ENCODE measurements around the gene LIMS1.

Gene LIMS1

GRCh38 chr2:108573061-108573460 lies 38.8 kb downstream of the LIMS1 start:
- H3K9ac ChIP-seq (ENCODE audit: low read depth, low read length), result peak overlapping the region; percentile 2

GRCh38 chr2:108574332-108574731 lies 40.1 kb downstream of the LIMS1 start:
- no peak overlapping the region for H3K9ac ChIP-seq (ENCODE audit: low read depth, low read length)
- no peaks in the 10 kb centered on the region for H3K9me3 ChIP-seq (replicated peaks; ENCODE audit: low read length)
- no peak overlapping the region for H3K4me3 ChIP-seq (ENCODE audit: low read length)
- H3K4me1 ChIP-seq (ENCODE audit: control insufficient read depth, insufficient read depth, low read length), result peaks cover 75% of the 10 kb centered on the region
- H3K27me3 ChIP-seq (ENCODE audit: control insufficient read depth, insufficient read depth, low read length), result no peaks in the 10 kb centered on the region
- H3K36me3 ChIP-seq (ENCODE audit: insufficient read depth, low read length), result no peaks in the 10 kb centered on the region
- no peak overlapping the region for H3K4me2 ChIP-seq (ENCODE audit: low read length)

More at GRCh38 chr2:108573061-108573460, 38.8 kb downstream of the LIMS1 start:
- Histone ChIP-seq H3K9me3 (replicated peaks; ENCODE audit: low read length) (no peaks in the 10 kb centered on the region), H3K4me1 (ENCODE audit: control insufficient read depth, insufficient read depth, low read length) (peaks cover 71% of the 10 kb centered on the region), H3K36me3 (ENCODE audit: insufficient read depth, low read length) (no peaks in the 10 kb centered on the region), H3K4me3 (ENCODE audit: low read length) (peak overlapping the region; percentile 13), H3K27me3 (ENCODE audit: control insufficient read depth, insufficient read depth, low read length) (no peaks in the 10 kb centered on the region), H3K4me2 (ENCODE audit: low read length) (peak overlapping the region; percentile 66)

- peak overlapping the region; percentile 46 for H3K4me3 ChIP-seq (ENCODE audit: low read length)
- no peaks in the 10 kb centered on the region for H3K36me3 ChIP-seq (ENCODE audit: insufficient read depth, low read length)
- H3K9me3 ChIP-seq (replicated peaks; ENCODE audit: low read length), result no peaks in the 10 kb centered on the region
- peak overlapping the region; percentile 49 for H3K9ac ChIP-seq (ENCODE audit: low read depth, low read length)
- peaks cover 81% of the 10 kb centered on the region for H3K4me1 ChIP-seq (ENCODE audit: control insufficient read depth, insufficient read depth, low read length)
- H3K4me2 ChIP-seq (ENCODE audit: low read length), result peak overlapping the region; percentile 69
- no peaks in the 10 kb centered on the region for H3K27me3 ChIP-seq (ENCODE audit: control insufficient read depth, insufficient read depth, low read length)
Measured at GRCh38 chr2:108575132-108575966, 41.1 kb downstream of the LIMS1 start.

DNA sequence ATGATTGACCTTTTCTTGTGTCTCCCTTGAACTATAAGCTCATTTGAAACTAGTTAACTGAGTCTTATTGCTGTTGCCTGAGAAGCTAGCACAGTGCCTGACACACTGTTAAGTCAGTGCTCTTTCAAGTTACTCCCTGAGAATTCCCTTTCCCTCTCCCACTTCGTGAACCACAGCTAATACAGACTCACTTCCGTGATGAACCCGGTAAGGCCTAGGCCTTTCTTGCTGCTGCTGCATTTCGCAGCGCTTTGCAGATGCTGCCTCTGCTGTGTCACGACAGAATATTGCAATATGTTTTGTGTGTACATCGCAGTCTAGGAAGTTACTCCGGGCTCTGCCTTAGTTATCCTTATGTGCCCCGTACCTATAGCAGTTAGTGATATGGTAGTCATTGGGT lies 42.8 kb downstream of the LIMS1 start:
- Histone ChIP-seq H3K4me3 (ENCODE audit: low read length) (no peak overlapping the region), H3K4me1 (ENCODE audit: control insufficient read depth, insufficient read depth, low read length) (peaks cover 75% of the 10 kb centered on the region), H3K36me3 (ENCODE audit: insufficient read depth, low read length) (no peaks in the 10 kb centered on the region), H3K27me3 (ENCODE audit: control insufficient read depth, insufficient read depth, low read length) (no peaks in the 10 kb centered on the region), H3K9ac (ENCODE audit: low read depth, low read length) (no peak overlapping the region), H3K4me2 (ENCODE audit: low read length) (no peak overlapping the region), H3K9me3 (replicated peaks; ENCODE audit: low read length) (no peaks in the 10 kb centered on the region)

- no peaks in the 10 kb centered on the region for H3K36me3 ChIP-seq (ENCODE audit: insufficient read depth, low read length)
- no peaks in the 10 kb centered on the region for H3K27me3 ChIP-seq (ENCODE audit: control insufficient read depth, insufficient read depth, low read length)
- no peaks in the 10 kb centered on the region for H3K9me3 ChIP-seq (replicated peaks; ENCODE audit: low read length)
- H3K4me1 ChIP-seq (ENCODE audit: control insufficient read depth, insufficient read depth, low read length), result peaks cover 60% of the 10 kb centered on the region
- peak overlapping the region; percentile 58 for H3K4me2 ChIP-seq (ENCODE audit: low read length)
- no peak overlapping the region for H3K4me3 ChIP-seq (ENCODE audit: low read length)
- peak overlapping the region; percentile 23 for H3K9ac ChIP-seq (ENCODE audit: low read depth, low read length)
Measured at GRCh38 chr2:108579623-108580022, 45.4 kb downstream of the LIMS1 start.

DNA sequence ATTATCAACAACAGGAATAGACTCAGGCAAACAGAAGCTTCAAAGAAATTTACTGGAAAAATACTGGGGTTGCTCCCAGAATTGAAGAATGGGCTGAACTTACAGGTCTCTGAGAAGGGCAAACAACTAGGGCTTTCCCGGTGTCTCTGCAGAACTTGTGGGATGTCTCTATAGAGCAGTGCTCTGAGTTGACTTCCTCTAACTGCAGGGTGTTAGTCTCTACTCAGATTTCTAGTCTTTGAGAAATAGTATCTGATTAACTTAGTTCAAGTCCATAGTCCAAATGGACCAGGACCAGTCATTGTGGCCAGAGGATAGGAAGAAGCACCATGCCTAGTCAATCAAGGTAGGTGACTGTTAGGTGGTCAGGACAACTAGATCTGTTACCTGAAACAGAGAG lies 45.8 kb downstream of the LIMS1 start:
- Histone ChIP-seq H3K4me1 (ENCODE audit: control insufficient read depth, insufficient read depth, low read length) (peaks cover 56% of the 10 kb centered on the region), H3K36me3 (ENCODE audit: insufficient read depth, low read length) (no peaks in the 10 kb centered on the region), H3K4me3 (ENCODE audit: low read length) (no peak overlapping the region), H3K9ac (ENCODE audit: low read depth, low read length) (peak overlapping the region; percentile 23), H3K4me2 (ENCODE audit: low read length) (peak overlapping the region; percentile 58), H3K9me3 (replicated peaks; ENCODE audit: low read length) (no peaks in the 10 kb centered on the region), H3K27me3 (ENCODE audit: control insufficient read depth, insufficient read depth, low read length) (no peaks in the 10 kb centered on the region)

GRCh38 chr2:108583903-108584520 lies 49.7 kb downstream of the LIMS1 start:
- Histone ChIP-seq H3K4me3 (ENCODE audit: low read length) (no peak overlapping the region), H3K27me3 (ENCODE audit: control insufficient read depth, insufficient read depth, low read length) (no peaks in the 10 kb centered on the region), H3K36me3 (ENCODE audit: insufficient read depth, low read length) (no peaks in the 10 kb centered on the region), H3K4me1 (ENCODE audit: control insufficient read depth, insufficient read depth, low read length) (peaks cover 71% of the 10 kb centered on the region), H3K9ac (ENCODE audit: low read depth, low read length) (no peak overlapping the region), H3K9me3 (replicated peaks; ENCODE audit: low read length) (no peaks in the 10 kb centered on the region), H3K4me2 (ENCODE audit: low read length) (peak overlapping the region; percentile 22)

DNA sequence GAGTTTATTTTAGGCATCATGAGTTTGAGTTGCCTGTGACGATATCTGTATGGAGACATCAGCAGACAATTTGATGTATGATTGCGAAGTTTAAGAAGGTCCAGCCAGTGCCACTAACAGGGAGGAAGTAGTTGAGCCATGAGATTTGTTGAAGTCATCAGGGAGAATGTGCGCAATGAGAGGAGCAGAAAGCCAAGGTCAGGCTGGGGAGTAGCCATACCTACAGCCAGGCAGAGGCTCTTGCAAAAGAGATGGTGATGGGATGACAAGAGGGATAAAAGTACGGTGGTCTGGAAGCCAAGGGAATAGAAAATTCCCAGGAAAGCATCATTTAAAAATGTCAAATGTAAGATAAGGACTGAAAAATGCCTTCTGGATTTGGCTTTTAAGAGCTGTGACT lies 51.2 kb downstream of the LIMS1 start:
- Histone ChIP-seq H3K4me1 (ENCODE audit: control insufficient read depth, insufficient read depth, low read length) (peaks cover 68% of the 10 kb centered on the region), H3K9me3 (replicated peaks; ENCODE audit: low read length) (no peaks in the 10 kb centered on the region), H3K36me3 (ENCODE audit: insufficient read depth, low read length) (no peaks in the 10 kb centered on the region), H3K4me2 (ENCODE audit: low read length) (no peak overlapping the region), H3K4me3 (ENCODE audit: low read length) (no peak overlapping the region), H3K9ac (ENCODE audit: low read depth, low read length) (no peak overlapping the region), H3K27me3 (ENCODE audit: control insufficient read depth, insufficient read depth, low read length) (no peaks in the 10 kb centered on the region)

DNA sequence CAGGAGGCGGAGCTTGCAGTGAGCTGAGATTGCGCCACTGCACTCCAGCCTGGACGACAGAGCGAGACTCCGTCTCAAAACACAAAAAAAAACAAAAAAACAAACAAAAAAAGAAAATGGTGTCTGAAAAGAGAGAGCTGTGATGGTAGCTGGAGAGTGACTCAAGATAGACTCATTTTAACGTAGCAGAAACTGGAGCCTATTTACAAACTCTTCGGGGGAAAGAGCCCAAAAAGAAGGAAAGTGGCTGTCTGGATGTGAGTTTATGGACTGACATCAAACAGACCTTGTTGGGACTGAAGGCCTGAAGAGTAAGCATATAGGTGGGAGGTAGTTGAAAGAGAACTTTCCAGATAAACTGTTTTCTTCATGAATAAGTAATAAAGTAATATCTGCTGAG lies 51.8 kb downstream of the LIMS1 start:
- Histone ChIP-seq H3K4me2 (ENCODE audit: low read length) (peak overlapping the region; percentile 55), H3K4me1 (ENCODE audit: control insufficient read depth, insufficient read depth, low read length) (peaks cover 62% of the 10 kb centered on the region), H3K4me3 (ENCODE audit: low read length) (no peak overlapping the region), H3K27me3 (ENCODE audit: control insufficient read depth, insufficient read depth, low read length) (no peaks in the 10 kb centered on the region), H3K9ac (ENCODE audit: low read depth, low read length) (peak overlapping the region; percentile 55), H3K9me3 (replicated peaks; ENCODE audit: low read length) (no peaks in the 10 kb centered on the region), H3K36me3 (ENCODE audit: insufficient read depth, low read length) (no peaks in the 10 kb centered on the region)

DNA sequence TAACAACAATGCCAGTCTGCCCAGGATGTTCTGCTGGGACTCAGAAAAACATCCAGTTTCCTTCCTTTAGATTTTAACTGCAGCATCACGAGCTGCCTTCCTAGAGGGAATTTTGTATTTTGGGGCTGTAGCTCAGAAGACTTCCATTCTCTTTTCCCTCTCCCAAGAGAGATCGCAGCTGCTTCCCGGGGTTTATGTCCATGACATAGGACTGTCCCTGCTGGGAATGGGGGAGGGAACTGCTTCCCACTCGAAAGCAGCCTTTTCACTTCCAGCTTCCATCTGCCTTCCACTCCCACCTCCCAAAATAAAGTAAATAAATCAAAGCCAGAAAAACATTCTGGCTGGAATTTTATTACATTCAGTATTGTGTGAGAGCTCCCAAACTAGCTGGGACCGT lies 52.4 kb downstream of the LIMS1 start:
- H3K4me3 ChIP-seq (ENCODE audit: low read length), result no peak overlapping the region
- H3K9me3 ChIP-seq (replicated peaks; ENCODE audit: low read length), result no peaks in the 10 kb centered on the region
- no peaks in the 10 kb centered on the region for H3K36me3 ChIP-seq (ENCODE audit: insufficient read depth, low read length)
- peak overlapping the region; percentile 55 for H3K9ac ChIP-seq (ENCODE audit: low read depth, low read length)
- peak overlapping the region; percentile 55 for H3K4me2 ChIP-seq (ENCODE audit: low read length)
- H3K27me3 ChIP-seq (ENCODE audit: control insufficient read depth, insufficient read depth, low read length), result no peaks in the 10 kb centered on the region
- H3K4me1 ChIP-seq (ENCODE audit: control insufficient read depth, insufficient read depth, low read length), result peaks cover 58% of the 10 kb centered on the region

DNA sequence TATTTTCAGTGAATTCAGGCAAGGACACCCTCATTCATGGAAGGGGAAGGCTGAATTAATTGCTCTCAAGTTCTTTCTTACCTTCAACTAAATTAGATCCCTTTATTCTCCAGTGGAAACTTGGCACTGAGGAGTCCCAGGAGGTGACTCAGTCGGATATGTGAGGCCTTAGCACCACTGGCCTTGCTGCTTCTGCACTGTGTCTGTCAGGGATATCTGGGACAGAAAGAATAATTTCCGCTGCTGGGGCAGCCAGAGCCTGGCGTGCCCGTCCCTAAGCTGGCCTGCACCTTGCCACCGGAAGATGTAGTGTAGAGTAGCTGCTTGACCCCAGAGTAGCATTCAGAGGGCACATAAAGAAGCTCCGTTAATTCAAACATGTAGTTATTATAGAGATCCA lies 53.4 kb downstream of the LIMS1 start:
- peak overlapping the region; percentile 34 for H3K4me3 ChIP-seq (ENCODE audit: low read length)
- peaks cover 62% of the 10 kb centered on the region for H3K4me1 ChIP-seq (ENCODE audit: control insufficient read depth, insufficient read depth, low read length)
- H3K4me2 ChIP-seq (ENCODE audit: low read length), result peak overlapping the region; percentile 61
- H3K27me3 ChIP-seq (ENCODE audit: control insufficient read depth, insufficient read depth, low read length), result no peaks in the 10 kb centered on the region
- no peaks in the 10 kb centered on the region for H3K9me3 ChIP-seq (replicated peaks; ENCODE audit: low read length)
- peak overlapping the region; percentile 55 for H3K9ac ChIP-seq (ENCODE audit: low read depth, low read length)
- H3K36me3 ChIP-seq (ENCODE audit: insufficient read depth, low read length), result no peaks in the 10 kb centered on the region

Data from skeletal muscle satellite cell (primary cell).